T follicular helper cell (primary cell): ENCODE results near the gene PARP12.

Source experiments
- DNase-seq: peaks from one replicate; pipeline ENCODE4 v3.0.0-alpha.2; 2020; ENCODE audit warnings: low read depth

PARP12 gene

DNA sequence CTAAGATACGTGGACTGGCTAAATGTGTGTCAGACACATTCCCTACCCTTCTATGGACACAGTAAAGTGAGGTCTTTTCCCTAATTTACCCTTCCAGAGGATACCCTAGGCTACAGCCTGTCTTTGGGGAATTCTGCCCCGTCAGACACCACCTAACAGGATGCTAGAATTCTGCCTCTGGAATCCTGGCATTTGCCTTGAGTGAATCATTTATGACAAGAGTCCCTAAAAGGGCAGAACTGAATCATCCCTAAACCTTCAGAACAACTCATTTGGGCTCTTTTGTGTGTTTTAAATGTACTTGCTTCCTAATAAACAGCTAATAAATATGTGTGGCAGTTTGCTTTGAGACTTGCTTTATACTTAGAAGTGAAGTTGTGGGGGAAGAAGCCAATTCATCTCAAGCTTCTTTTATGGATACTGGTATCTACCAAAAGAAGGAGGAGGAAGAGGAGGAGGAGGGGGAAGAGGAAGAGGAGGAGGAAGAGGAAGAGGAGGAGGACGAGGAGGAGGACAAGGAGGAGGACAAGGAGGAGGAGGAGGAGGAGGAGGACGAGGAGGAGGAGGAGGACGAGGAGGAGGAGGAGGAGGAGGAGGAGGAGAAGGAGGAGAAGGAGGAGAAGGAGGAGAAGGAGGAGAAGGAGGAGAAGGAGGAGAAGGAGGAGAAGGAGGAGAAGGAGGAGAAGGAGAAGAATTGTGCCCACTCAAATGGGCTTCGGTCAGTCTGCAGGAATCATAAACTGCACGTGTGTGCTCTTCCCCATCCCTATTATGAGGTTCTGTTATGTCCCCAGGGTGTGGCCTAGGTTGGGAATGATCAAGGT lies 27.1 kb downstream of the PARP12 start:
- DNase-seq = no peak

DNA sequence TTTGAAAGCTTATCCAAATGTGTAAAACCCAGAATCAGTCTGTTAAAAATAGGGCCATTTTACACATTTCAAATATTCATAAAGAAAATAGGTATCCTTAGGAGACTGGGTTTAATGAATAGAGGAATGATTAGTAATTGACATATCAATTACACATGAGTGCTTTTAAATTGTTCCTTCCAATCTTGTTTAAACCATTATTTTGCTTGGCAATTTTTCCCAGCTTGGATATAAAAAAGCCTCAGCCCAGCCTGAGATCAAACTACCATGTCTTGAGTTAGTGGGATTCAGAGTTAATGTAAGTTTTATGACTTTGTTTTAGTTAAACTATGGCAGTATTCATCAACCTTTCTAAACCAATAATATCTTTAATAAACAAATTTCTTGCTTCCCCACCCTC lies 28.3 kb downstream of the PARP12 start:
- no peak for DNase-seq

DNA sequence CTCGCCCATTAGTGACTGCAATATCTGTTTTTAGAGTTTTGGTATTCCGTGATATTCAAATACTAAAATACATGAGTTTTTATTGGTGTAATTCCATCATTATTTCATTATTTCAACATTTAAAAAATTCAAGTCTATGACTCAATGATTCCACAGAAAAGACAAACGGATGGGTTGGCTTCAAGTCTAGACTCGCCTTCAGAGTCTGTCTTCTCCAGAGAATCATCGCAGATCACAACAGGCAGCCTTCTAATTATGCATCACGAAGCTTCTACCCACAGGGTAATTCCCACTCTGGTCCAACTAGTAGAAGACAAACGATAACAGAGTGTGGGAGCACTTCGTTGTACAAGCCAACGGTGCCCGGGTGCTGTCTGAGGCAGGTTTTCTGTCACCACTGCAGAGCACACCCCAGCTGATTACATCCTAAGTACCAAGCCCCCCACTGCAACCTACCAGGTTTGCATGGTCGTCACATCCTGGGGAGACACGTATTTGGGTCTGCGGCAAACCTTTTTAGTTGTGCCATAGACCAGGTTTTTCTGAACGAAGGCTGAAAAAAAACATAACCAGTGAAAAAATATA lies 28.9 kb downstream of the PARP12 start:
- DNase-seq = no peak

DNA sequence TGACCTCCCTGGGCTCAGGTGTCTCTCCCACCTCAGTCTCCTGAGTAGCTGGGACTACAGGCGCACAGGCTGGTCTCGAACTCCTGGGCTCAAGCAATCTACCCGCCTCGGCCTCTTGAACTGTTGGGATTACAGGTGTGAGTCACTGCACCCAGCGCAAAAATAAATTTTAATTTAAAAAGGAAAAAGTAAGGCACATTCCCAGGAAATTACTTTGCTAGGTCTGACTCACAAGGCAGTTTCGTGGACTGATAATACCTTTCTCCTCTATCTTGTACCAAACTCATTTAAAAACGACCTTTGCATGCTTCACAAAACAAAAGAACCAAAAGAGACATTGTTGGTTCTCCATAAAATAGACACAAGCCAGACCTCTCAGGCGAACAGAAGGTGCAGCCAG lies 29.7 kb downstream of the PARP12 start:
- DNase-seq = no peak

DNA sequence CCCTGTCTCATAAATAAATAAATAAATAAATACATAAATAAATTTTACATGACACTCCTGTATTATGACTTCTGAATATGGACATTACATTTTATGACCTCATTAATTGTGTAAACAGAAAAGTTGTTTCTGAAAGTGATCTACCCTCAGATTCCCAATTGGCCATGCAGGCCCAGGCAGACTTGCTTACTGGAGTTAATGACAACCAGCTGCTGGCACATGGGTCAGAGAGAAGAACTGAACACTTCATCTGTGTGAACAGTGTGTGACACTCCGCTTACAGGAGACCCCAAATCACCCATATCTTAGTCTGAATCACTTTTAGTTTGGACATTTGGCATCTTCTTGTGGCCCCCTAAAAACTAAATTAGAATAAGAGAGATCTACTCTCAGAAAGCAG lies 31.4 kb downstream of the PARP12 start:
- no peak for DNase-seq

DNA sequence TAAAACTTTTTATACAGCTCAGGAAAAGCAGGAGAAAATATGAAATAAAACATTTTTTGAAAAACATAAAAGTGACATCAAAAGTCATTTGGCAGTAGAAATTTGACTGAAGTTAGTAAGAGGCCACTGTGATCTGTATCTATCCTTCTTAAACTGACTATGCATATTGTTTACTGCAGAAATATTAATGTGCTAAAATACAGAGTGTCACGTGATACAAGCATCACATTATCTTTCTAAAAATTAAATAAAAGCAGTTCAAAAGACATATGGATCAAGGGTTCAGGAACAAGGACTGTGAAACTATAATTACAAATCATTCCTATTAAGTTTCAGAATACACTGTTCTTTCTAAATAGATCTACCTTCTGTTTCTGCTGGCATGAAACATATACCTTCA lies 33.7 kb downstream of the PARP12 start:
- DNase-seq = no peak

DNA sequence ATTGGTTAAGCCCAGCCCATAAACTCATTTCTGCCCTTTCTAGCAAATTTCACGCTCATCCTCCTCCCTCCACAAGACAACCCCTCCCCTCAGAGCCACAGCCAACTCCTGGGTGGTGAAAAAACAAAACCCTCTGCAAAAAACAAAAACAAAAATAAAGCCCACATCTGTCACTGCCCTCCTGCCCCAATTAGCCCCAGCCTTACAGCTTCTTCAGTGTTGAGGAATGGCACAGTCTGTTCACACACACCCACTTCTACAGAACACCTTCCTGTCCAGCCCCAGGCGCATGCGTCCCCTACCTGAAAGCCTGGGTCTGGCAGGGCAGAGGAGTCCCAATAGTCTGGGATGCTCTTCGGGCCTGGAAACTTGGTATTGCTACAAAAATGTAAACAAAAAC lies 34.4 kb downstream of the PARP12 start:
- no peak for DNase-seq

DNA sequence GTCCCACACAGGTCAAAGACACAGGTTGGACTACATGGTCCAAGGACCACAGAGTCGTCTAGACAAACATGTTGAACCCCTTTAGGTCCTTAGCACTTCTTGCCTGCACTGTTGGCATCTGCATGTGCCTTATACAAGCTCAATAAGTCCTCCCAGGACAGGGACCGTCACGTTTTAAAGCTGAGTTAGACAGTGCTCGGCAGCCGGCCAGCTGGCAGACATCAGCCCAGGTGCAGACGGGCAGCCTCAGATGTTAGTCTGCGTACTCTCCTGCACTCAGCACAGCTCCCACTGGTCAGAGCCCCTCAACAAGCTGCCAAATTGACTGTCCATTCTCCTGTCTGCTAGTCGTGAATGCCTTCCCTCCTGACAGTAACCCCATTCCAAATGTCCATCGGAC lies 34.9 kb downstream of the PARP12 start:
- no peak for DNase-seq

DNA sequence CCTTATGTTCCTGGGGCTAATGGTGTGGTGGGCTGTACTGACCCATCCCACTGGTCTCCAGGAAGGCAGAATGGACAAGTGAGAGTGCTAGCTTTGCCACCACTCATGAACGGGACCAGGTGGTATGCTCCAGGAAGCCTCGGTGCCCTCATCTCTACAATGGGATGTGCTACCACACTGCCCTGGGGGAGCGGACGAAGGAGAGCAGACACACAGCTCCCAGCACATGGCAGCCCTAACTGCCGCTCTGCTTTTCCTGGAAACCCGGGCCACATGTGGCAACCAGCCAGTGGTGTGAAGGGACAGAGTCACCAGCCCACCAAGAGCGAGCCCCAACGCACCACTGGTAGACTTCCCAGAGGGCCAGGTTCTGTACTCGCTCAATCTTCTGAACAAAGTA lies 35.8 kb downstream of the PARP12 start:
- no peak for DNase-seq

DNA sequence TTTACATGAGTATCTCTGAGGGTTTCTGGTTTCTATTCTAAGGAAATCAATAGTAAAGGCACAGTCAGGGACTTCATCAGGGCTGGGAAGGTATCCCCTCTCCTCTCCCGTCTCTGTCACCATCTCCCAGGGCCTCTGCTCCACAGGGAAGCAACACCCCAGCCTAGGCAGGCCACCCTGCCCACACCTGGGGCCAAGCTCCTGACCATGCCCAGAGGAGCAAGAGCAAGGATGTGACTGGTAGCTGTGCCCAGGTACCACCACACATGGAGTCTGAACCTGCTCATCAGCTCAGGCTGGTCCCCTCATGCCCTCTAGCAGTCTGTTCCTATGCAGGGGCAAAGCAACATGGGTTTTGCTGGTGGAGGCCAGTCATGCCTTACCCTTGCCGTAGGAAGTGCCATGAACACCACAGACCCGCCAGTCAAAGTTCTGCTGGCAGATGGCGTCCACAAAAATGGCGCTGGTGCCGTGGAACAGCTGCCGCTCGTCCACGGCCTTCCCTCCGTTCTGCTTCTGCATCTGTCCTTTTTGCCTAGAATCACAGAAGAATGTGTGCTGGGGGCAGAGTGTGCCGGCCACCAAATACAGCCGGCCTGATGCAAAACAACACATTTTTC lies 36.8 kb downstream of the PARP12 start:
- no peak for DNase-seq

DNA sequence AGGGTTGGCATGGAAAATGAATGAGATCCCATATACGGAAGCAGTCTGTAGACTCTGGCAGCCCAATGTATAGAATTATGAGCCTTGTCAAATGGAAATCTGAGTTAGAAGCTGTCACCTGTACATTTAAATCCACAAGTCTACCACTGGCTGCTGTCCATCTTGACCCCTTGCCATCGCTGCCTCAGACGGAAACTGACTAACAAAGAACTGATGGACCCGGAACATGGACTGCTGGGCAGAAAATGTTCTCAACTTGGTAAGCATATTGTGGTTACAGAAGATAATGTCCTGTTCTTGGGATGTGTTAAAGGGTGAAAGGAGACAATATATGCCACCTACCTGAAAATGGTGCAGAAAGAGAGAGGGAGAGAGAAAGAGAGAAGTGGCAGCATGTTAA lies 37.5 kb downstream of the PARP12 start:
- no peak for DNase-seq

DNA sequence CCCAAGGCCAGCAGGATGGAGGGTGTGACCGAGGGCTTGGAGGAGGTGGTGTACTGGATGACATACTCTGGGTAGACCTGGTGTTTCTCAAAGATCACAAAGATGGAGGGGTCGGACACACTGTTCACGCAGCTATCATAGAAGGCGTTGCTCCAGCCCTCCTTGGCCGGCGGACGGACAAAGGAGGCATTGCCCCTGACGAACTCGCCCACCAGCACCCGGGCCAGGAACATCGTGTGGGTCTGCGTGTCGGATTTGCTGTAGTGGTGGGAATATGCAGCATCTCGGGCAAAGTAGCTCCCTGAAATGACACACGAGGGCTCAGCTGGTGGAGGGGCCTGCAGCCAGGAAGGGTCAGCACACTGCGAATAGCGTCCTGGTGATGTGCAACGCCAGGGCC lies 38.2 kb downstream of the PARP12 start:
- no peak for DNase-seq

DNA sequence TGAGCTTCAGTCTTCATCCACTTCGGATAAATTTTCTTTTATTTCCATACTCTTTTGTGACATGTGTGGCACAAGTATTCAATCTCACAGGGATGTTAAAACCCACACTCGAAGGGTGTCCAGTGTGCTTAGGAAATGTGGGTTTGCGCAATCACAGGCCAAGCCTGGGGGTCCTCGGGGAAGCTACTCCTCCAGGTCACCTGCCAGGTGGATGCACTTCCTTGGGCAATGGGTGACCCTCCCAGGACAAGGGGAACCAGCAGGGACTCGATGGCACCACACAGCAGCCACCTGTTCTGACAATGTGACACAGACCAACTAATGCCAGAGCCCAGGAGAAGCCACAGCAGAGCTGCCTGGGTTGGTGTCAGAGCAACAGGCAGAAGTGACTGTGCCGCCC lies 39.0 kb downstream of the PARP12 start:
- no peak for DNase-seq

DNA sequence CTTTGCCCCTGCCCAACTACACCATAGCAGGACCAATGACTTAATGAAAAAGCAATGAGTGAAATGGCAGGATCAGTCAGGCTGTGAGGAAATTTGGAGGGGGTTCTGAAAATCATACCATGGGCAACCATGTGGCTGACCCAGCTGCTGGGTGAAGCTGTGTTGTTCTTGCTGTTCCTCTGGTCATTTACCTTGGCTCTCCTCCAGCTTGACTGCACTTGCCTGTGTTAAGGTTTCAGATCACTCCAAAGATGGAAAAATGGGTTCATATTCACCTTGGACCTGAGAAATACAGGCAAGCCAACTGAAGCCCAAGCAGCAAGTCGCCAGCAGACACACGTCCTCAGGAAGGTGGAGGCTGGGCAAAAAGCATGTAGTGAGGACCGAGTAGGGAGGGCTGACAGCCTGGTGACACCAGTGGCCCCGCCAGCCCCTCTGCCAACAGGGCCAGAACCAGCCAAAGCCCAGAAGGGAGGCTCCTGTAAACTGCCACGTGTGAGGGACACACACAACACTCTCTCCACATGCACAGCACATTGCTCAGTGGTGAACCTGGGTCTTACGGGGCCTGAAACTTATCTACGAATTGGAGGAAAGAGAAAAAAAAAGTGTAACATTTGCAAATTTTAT lies 40.1 kb downstream of the PARP12 start:
- no peak for DNase-seq

DNA sequence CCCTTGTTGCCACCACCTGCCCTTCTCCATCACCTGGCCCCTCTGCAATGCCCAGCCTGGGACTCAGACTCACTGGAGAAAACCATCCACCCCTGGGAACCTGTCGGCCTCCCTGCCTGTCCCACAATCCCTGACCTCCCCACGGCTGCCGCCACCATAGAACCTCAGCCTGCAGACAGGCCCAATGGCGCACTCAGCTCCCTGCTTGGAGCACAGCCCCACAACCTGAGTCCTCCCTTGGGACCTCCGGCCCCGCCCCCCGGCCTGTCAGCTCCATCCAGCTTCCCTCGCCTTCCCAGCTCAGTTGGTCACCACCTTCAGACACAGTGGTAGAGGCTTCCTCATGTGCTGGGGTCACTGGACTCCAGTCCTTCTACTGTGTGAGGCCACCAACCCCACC lies 41.1 kb downstream of the PARP12 start:
- DNase-seq = no peak

DNA sequence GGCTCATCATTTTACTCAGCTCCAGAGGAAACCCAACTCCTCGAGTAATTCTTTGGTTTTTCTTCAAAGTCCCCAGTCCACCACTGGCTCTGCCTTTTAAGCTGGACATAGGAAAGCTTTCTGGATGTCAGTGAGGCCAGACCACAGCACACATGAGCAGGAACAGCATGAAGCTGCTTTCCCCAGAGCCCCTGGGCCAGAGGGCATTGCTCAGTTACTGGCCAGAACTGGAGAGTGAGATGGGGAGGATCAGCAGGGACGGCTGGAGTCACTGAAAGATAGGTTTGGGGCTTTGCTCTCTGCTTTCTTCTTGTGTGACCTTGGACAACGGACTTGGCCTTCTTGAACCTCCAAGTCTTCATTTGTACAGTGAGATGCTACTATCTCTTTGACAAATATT lies 43.1 kb downstream of the PARP12 start:
- no peak for DNase-seq

DNA sequence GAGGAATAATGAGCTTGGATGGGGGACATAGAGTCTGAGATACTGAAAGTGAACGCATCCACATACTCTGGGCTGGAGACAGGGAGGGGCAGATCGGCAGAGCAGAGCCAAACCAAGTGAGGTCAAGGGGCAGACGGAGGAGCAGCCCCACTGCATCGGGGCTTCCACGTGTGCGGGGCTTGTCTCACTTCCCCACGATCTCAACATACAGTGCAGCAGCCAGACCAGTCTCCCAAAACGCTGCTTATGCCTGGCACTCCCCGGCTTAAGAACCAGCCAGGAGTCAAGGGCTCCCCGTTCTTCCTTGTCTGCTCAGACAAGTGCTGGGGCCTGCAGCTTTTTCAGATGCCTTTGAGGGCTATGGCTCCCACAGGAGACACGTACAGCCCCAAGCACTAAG lies 43.6 kb downstream of the PARP12 start:
- DNase-seq = no peak

DNA sequence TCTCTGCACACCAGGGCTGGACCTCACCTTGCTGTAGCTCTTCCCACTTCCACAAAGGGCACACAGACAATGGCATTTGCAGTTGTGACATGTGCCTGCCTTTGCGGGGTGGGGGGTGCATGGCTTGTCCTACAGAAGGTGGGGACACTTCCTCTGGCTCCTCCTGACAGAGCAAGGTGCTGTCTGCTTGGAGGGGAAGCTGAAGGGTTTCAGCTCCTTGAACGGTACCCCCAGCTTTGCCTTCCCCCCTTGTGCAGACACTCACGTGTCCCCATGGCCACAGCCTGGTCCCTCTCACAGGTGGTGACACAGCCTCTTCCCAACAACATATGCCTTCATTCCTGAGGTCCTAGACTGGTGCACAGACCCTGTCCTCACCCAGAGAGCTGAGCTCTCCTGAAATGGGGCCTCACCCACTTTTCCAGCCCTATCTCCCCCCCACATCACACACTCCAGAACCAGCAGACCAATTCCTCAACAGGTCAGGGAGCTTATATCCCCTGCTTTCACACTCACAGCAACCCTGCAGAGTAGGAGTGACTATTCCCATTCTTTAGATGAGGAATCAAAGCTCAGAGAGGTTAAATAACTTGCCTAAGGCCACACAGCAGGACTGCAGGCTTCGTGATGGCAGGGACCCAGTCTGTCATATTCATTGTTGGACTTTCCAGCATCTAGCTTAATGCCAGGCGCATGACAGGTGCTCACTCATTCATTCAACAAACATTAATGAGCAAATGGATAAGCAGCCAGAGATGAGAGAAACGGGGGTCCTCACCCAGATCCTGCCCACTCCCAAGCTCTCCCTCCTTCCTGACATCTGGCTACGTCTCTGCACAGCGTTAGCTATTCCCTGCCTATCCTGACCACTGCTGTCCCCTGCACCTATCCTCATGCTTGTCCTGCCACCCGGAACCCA lies 44.4 kb downstream of the PARP12 start:
- no peak for DNase-seq

DNA sequence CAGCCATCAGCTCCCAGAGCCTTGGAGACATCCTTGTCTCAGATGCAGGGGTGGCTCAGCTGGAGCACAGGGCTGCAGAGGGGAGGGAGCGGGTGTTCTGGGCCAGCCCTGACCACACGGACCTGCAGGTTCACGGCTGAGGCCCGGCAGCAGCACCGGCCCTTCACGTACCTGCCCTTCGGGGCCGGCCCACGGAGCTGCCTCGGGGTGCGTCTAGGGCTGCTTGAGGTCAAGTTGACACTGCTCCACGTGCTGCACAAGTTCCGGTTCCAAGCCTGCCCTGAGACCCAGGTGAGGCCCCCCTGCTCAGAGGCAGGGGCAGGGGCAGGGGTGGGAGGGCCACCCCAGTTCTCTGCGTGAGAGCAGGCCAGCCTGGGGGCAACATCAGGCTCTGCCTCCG lies 45.2 kb downstream of the PARP12 start:
- DNase-seq = no peak

DNA sequence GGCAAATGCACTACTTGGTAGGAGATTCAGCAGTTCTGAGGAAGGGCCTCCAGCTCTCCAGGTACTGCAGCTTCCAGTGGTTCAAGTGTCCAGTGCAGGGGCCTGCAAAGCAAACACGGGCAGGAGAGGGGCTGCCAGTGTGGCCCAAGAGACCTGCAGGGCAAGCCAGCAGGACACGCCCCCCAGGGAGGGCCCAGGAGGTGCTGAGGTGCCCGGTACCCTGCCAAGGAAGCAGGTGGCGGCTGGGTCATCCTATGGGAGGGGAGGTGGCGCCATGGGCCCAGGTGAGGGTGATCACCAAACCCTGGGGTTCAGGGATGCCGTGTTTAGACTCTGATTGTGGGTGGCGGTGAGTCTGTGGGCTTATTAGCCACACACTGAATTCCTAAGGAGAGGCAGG lies 45.7 kb downstream of the PARP12 start:
- no peak for DNase-seq

DNA sequence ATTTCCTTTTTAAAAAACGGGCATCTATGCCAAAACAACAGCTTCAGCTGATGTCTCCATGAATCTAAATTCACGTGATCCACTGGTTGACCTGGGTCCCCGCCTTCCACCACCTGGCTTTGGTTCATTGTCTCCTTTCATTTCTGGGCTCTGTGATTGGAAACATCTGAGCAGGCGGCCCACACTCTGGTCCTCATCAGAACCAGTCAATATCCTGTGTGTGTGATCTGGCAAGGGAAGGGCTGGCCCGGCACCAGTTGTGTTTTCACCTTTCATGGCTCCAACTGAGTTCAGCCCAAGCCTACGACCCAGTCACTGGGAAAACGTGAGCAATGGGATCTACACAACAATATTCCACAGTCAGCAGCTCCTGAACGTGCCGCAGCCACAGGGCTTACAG lies 46.2 kb downstream of the PARP12 start:
- no peak for DNase-seq

DNA sequence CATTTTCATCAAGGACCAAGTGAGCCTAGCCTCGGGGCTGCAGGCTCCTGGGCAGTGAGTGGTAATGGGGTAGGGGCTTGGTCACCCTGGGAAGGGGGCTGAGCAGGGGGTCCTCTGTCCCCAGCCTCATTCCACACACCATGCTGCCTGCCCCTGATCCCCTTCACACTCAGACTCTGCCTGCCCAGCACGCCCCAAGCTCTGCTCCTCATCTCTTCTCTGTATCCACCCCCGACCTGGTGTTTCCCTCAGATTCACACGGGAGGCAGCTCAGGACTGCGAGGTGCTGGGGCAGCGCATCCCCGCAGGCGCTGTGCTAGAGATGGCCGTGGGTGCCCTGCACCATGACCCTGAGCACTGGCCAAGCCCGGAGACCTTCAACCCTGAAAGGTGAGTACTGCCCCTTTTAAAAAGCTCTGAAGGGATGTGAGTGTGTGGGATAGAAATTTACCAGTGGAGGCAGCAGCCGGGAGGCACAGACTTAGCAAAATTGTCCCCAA lies 47.2 kb downstream of the PARP12 start:
- no peak for DNase-seq
